Small intestine (tissue), 7 donors: ENCODE measurements around the gene PHTF1. TPM values are rescaled to one million over a fixed set of nuclear protein-coding genes. Genes with fewer than 3 reads are reported as not detected.
"Not testable (repeated sequence)": the region's sequence is repeated elsewhere in the genome, so short reads cannot be mapped to it uniquely, and the experiment has no call there.

Experiments used
- DNase-seq, 2 donors: peaks; one replicate each; pipeline versions ENCODE4 v3.0.0 to v3.0.0-alpha.2; 2013
- FAIRE-seq: peaks from 2 replicates; lab custom pipeline; 2012; peaks lifted over from hg19 to GRCh38; lab: Jason Lieb, UNC
- H3K27ac ChIP-seq, 3 donors: one replicate each; pipeline ENCODE4 v1.5.1; 2013; ENCODE audit warnings: low read length in 2 of 3, mild to moderate bottlenecking in 2 of 3, control low read depth in 1 of 3, inconsistent platforms in 1 of 3, low read depth in 1 of 3, moderate library complexity in 1 of 3
- H3K27me3 ChIP-seq, 3 donors: one replicate each; pipeline ENCODE4 v1.6.1; 2013; ENCODE audit warnings: low read length in 3 of 3, inconsistent platforms in 1 of 3; ENCODE audit not compliant: control insufficient read depth in 3 of 3, insufficient read depth in 3 of 3
- H3K36me3 ChIP-seq, 3 donors: one replicate each; pipeline ENCODE4 v1.6.1; 2013; ENCODE audit warnings: low read length in 3 of 3, inconsistent platforms in 1 of 3, low read depth in 1 of 3, mild to moderate bottlenecking in 1 of 3, moderate library complexity in 1 of 3; ENCODE audit not compliant: control insufficient read depth in 3 of 3, insufficient read depth in 2 of 3
- H3K4me1 ChIP-seq, 3 donors: one replicate each; pipeline ENCODE4 v1.6.1; 2013; ENCODE audit warnings: low read length in 2 of 3, inconsistent platforms in 1 of 3, low read depth in 1 of 3, mild to moderate bottlenecking in 1 of 3, moderate library complexity in 1 of 3; ENCODE audit not compliant: control insufficient read depth in 3 of 3, insufficient read depth in 2 of 3
- H3K4me3 ChIP-seq, 3 donors: one replicate each; pipeline ENCODE4 v1.5.1; 2013; ENCODE audit warnings: low read length in 3 of 3, control low read depth in 1 of 3, inconsistent platforms in 1 of 3, low read depth in 1 of 3, mild to moderate bottlenecking in 1 of 3, moderate library complexity in 1 of 3
- H3K9me3 ChIP-seq, 2 donors: one replicate each; pipeline ENCODE4 v1.6.1; 2013; ENCODE audit warnings: low read depth in 1 of 2, low read length in 1 of 2; ENCODE audit not compliant: control insufficient read depth in 2 of 2, insufficient read depth in 1 of 2
- WGBS, 3 donors: extraction: QIAGEN DNeasy Blood & Tissue Kit; methylation state at CpG; one replicate each; pipeline ENCODE4 v1.1.7; 2013; 5-methylcytosine and 5-hydroxymethylcytosine counted together
- polyA plus RNA-seq, 4 donors: library from polyadenylated mRNA; stranded (reverse) in 3 of 4; unstranded in 1 of 4; fragments of 200-250 nt in 3 of 4; fragments of 120-200 nt in 1 of 4; gene quantifications; one replicate each; pipeline versions ENCODE4 v1.2.1 to v1.2.3, GENCODE V29; 2013
- donor health status: healthy with polysubstance abuse.
- donor health status: control.
- donor health status: control.
- donor health status: Bipolar disorder and iron deficiency.
- donor health status: healthy.

Gene PHTF1
- polyA plus RNA-seq, 4 donors: 0.67 to 6.7 (median 3.9) TPM

DNA sequence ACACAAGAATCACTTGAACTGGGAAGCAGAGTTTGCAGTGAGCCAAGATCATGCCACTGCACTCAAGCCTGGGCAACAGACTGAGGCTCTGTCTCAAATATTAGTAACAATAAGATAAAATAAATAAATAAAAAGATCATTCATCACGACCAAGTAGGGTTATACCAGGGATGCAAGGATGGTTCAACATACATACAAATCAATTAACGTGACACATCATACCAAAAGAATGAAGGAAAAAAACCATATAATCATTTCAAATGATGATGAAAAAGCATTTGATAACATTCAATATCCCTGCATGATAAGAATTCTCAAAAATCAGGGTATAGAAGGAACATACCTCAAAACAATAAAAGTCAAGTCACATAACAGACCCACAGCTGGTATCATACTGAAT is 38.3 kb downstream of the PHTF1 start:
- 96 to 98% (median 97%) methylated on average over 2 of the region's 2 CpGs for WGBS, 3 donors
- peaks cover 0 to 28% (median 3%) of the 10 kb centered on the region in 3 donors for H3K36me3 ChIP-seq

DNA sequence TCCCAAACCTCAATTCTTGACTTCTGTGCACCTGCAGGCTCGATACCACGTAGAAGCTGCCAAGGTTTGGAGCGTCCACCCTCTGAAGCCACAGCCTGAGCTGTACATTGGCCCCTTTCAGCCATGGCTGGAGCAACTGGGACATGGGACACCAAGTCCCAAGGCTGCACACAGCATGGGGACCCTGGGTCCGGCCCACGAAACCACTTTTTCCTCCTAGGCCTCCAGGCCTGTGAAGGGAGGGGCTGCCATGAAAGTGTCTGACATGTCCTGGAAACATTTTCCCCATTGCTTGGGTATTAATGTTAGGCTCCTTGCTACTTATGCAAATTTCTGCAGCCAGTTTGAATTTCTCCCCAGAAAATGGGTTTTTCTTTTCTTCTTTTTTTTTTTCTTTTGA is 40.7 kb downstream of the PHTF1 start:
- not testable (repeated sequence) for H3K4me1 ChIP-seq, H3K4me3 ChIP-seq, DNase-seq, H3K27ac ChIP-seq, FAIRE-seq, H3K27me3 ChIP-seq
- WGBS, 3 donors: 98 to 100% (median 99%) methylated on average over 5 of the region's 5 CpGs
- Histone ChIP-seq H3K36me3 (peaks cover 0 to 21% (median 3%) of the 10 kb centered on the region in 3 donors), H3K9me3 (peaks cover 2 to 32% of the 10 kb centered on the region in 2 donors)

More for the DNA sequence above, 38.3 kb downstream of the PHTF1 start:
- Histone ChIP-seq H3K4me3 (no peak overlapping the region), H3K27me3 (no peaks in the 10 kb centered on the region), H3K27ac (no peak overlapping the region), H3K4me1 (no peaks in the 10 kb centered on the region), H3K9me3 (peaks cover 2 to 32% of the 10 kb centered on the region in 2 donors)
- DNase-seq (no peak), FAIRE-seq (no peak)

DNA sequence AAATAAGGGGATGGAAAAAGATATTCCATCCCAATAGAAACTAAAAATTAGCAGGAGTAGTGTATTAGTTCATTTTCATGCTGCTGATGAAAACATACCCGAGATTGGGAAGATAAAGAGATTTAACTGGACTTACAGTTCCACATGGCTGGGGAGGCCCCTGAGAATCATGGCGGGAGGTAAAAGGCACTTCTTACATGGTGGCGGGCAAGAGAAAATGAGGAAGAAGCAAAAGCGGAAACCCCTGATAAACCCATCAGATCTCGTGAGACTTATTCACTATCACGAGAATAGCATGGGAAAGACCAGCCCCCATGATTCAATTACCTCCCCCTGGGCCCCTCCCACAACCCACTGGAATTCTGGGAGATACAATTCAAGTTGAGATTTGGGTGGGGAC is 41.8 kb downstream of the PHTF1 start:
- not testable (repeated sequence) for H3K27ac ChIP-seq, H3K4me1 ChIP-seq, H3K27me3 ChIP-seq, H3K4me3 ChIP-seq, DNase-seq, FAIRE-seq
- WGBS, 3 donors: 94 to 100% (median 99%) methylated on average over 6 of the region's 6 CpGs
- Histone ChIP-seq H3K36me3 (peaks cover 0 to 21% (median 3%) of the 10 kb centered on the region in 3 donors), H3K9me3 (peaks cover 2 to 32% of the 10 kb centered on the region in 2 donors)

DNA sequence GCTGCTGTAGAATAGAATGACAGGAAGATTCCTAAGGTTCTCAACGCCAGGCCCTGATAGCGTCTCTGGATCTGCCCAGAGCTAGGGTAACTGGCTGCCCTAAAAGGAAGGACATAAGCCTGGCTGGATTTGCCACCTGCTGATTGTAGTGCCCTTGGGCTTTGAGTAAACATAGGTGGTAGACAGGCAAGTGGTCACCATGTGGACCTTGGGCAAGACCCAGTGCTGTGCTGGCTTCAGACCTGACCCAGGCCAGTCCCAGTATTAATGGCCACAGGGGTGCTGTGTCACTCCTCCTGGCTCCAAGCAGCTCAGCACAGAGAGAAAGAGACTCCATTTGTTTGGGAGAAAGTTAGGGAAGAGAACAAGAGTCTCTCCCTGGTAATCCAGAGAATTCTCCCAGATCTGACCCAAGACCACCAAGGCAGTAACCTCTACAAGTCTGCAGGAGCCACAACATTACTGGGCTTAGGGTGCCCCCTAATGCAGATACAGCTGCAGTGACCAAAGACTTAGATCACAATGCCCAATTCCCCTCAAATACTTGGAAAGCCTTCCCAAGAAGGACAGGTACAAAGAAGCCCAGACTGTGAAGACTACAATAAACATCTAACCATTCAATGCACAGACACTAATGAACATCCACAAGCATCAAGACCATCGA is 44.5 kb downstream of the PHTF1 start:
- FAIRE-seq (no peak), DNase-seq (no peak)
- H3K4me1 ChIP-seq: no peaks in the 10 kb centered on the region
- H3K36me3 ChIP-seq: peaks cover 0 to 15% (median 3%) of the 10 kb centered on the region in 3 donors
- no peak overlapping the region for H3K4me3 ChIP-seq
- H3K27ac ChIP-seq: no peak overlapping the region
- H3K27me3 ChIP-seq: no peaks in the 10 kb centered on the region
- 93 to 95% (median 94%) methylated on average over 3 of the region's 3 CpGs for WGBS, 3 donors
- H3K9me3 ChIP-seq: peaks cover 2 to 20% of the 10 kb centered on the region in 2 donors

DNA sequence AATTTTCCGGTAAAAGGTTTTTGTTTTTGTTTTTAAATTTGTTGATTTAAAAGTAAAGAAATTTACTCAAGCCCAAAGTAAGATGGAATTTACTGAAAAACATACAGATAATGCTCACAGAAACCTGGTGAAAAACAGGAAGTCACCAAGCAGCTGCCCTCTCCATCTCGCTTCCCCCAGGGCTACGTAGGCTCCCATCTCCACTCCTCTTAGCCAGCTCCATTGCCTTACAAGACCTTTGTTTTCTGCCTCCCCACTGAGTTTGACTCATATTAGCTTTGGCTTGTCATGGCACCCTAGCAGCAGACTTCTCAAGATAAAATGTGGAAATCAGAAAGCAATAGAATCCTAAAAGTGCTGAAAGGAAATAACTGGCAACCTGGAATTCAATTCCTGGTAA is 57.9 kb downstream of the PHTF1 start:
- Histone ChIP-seq H3K36me3 (peaks cover 0 to 9% (median 5%) of the 10 kb centered on the region in 3 donors), H3K4me3 (no peak overlapping the region), H3K27ac (no peak overlapping the region), H3K27me3 (no peaks in the 10 kb centered on the region), H3K9me3 (no peaks in the 10 kb centered on the region), H3K4me1 (no peaks in the 10 kb centered on the region)
- FAIRE-seq (no peak), DNase-seq (no peak)
- 87 to 98% (median 96%) methylated on average over 3 of the region's 3 CpGs for WGBS, 3 donors

DNA sequence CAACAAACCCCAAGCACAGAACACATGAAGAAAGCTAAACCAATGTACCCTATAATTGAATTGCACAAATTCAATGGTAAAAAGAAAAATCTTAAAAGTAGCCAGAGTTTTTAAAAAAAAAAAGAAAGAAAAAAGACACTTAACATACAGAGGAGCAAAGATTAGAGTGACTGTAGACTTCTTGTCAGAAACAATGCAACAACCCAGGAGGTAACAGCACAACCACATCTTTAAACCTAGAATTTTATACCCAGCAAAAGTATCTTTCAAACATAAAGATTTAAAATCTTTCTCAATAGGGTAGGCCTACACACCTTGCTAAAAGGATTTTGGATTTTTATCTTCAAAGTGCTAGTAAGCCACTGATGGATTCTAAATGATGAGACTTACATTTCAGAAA is 64.4 kb downstream of the PHTF1 start:
- peaks cover 0 to under 1% of the 10 kb centered on the region in 2 donors for H3K9me3 ChIP-seq
- DNase-seq: no peak
- no peak overlapping the region for H3K27ac ChIP-seq
- no peak for FAIRE-seq
- peaks cover 0 to 7% (median 7%) of the 10 kb centered on the region in 3 donors for H3K36me3 ChIP-seq
- H3K27me3 ChIP-seq: no peaks in the 10 kb centered on the region
- H3K4me3 ChIP-seq: no peak overlapping the region
- no peaks in the 10 kb centered on the region for H3K4me1 ChIP-seq

DNA sequence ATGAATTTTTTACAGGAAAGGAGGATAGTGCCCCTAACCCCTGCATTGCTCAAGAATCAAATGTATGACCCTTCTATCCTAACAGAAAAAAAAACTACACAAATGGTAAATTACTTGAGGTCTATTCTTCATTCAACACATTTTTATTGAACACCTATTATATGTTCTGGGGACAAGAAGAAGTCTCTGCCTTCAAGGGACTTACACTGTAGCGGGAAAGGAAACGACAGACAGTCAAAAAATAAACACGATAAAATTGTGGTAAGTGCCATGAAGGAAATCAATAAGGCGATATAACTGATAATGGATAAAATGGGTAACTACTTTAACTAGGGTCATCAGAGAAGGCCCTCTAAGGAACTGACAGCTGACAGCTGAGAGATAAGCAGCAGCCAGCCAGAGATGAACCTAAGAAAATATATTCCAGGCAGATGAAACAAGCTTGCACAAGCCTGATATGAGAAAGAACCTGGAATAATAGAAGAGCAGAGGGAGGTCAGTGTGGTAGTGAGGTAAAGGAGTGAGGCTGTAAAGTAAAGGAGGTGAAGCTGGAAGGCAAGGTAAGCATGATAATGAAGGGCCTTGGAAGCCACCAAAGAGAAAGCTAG is 66.4 kb downstream of the PHTF1 start:
- no peak overlapping the region for H3K4me3 ChIP-seq
- DNase-seq: no peak
- WGBS, 3 donors: 93 to 95% (median 94%) methylated on average over 4 of the region's 4 CpGs
- H3K9me3 ChIP-seq: peaks cover 0 to 4% of the 10 kb centered on the region in 2 donors
- H3K27ac ChIP-seq: no peak overlapping the region
- H3K36me3 ChIP-seq: peaks cover 2 to 6% (median 4%) of the 10 kb centered on the region in 3 donors
- H3K27me3 ChIP-seq: no peaks in the 10 kb centered on the region
- no peaks in the 10 kb centered on the region for H3K4me1 ChIP-seq
- FAIRE-seq: no peak

DNA sequence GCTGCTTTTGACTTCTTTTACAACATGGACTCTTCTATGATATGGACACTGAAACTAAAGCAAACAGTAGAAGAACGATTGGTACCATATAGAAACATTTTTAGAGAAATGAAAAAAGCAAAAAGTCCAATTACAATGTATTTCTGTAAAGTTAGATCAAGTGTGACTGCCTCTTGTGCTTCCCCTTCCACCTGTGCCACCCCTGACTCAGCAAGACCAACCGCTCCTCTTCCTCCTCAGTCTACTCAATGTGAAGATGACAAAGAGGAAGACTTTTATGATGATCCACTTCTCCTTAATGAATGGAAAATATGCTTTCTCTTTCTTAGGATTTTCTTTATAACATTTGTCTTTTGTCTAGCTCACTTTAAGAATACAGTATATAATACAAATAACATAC is 66.9 kb downstream of the PHTF1 start:
- FAIRE-seq (no peak), DNase-seq (no peak)
- WGBS, 3 donors: 78 to 86% (median 84%) methylated on average over 2 of the region's 2 CpGs
- H3K4me3 ChIP-seq: no peak overlapping the region
- H3K9me3 ChIP-seq: peaks cover 0 to 4% of the 10 kb centered on the region in 2 donors
- no peaks in the 10 kb centered on the region for H3K4me1 ChIP-seq
- no peaks in the 10 kb centered on the region for H3K27me3 ChIP-seq
- no peak overlapping the region for H3K27ac ChIP-seq
- peaks cover 2 to 9% (median 4%) of the 10 kb centered on the region in 3 donors for H3K36me3 ChIP-seq
